Sciatic nerve (tissue), 2 donors: ENCODE data around the gene RNF31. TPM values are rescaled to one million over a fixed set of nuclear protein-coding genes. Genes with fewer than 3 reads are reported as not detected.

Experiments
- ATAC-seq: fragments of 200-7000 bp; cut with Tn5 transposase; one replicate; pipeline ENCODE4 v1.9.1; 2020; ENCODE audit warnings: mild to moderate bottlenecking, moderate library complexity
- DNase-seq: peaks from one replicate; pipeline ENCODE4 v3.0.0-alpha.2; 2020; ENCODE audit warnings: low spot score
- intact Hi-C: fragments of 100-400 bp; cut with DNase I; formaldehyde crosslinking; loops from one replicate; pipeline ENCODE4 v1.14.2; 2022
- total RNA-seq: library from RNA; stranded (reverse); fragmentation: NEBNext Ultra II Directional; extraction: Animal tissue kit (Norgen Biotek cat#: 25700); gene quantifications from one replicate; pipeline ENCODE4 v1.2.1, GENCODE V29; 2021
- donor health status: DM: no; HTN: no; CAD: no.
- donor health status: DM: no; HTN: no; CAD: no.

The RNF31 gene
- total RNA-seq, 1 donor from 2014 or later, result 61.5 TPM

DNA sequence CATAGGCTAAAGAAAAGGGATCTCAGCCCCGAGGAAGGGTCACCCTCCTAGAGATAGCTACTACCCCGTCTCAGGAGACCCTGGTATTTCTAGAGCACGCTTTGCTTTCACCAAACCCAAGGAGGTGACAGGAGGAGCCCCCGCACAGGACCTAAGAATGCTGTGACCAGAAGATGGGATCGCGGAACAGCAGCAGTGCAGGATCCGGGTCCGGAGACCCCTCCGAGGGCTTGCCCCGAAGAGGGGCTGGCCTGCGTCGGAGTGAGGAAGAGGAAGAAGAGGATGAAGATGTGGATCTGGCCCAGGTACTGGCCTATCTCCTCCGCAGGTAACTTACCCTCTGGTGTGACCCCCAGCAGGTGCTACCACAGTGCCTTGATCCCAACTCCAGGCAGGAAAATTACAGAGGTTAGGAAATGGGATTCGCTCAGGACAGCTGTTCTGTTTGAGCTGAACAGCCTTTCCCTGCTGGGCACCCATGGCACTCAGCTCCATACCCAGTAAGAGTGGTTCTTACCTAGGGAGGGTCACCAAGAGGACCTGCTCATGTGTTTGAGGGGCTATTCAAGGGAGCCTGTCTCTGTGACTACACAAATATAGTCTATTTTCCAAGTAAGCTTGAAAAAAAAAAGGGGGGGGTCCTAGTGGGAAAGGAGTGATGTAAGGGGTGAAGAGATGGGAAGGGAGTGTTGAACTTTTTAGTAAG, 31.7 kb upstream of the RNF31 start:
- no peak for DNase-seq
- intact Hi-C loops, result no loop called here
- ATAC-seq, result no peak

DNA sequence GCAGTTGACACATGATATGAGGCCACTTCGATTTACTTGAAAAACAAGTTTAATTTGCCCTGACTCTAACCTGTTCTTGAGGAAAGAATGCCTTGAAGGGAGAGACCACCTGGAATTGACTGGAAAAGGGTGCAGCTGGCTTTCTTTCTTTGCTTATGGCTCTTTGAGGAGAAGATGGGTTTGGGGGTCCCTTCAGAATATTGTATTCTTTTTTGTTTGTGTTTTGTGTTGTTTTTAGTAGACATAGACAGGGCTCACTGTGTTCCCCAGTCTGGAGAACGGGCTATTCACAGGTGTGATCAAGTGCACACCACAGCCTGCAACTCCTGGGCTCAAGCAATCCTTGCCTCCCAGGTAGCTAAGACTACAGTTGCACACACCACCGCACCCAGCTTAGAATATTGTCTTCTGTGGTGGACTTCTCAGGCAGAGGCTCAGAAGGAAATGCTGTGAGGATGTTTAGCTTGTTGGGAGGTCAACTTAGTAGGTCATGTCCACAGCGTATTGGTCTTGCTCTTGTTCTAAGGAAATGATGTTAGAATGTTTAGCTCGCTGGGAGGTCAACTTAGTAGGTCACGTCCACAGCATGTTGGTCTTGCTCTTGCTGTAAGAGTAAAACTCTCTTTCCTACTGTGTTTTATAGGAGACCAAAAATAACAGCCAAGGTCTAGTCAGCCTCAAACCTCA, 31.0 kb upstream of the RNF31 start:
- ATAC-seq (no peak), DNase-seq (no peak)
- intact Hi-C loops, result no loop called here

DNA sequence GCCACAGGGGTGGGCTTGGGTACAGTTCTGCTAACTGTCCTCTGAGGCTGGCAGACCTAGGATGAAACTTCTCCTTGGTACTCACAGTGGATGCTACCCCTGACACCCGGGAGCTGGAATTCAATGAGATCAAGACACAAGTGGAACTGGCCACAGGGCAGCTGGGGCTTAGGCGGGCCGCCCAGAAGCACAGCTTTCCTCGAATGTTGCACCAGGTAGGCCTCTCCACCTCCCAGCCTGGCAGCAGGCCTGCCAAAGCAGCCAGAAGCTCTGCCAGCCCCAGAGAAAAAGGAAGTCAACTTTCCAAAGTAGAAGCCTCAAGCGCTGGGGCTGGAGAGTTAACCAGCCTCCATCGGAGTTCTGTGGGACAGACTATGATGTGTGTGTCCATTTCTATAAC, 30.1 kb upstream of the RNF31 start:
- ATAC-seq (no peak), DNase-seq (no peak)
- intact Hi-C loops, result no loop called here

DNA sequence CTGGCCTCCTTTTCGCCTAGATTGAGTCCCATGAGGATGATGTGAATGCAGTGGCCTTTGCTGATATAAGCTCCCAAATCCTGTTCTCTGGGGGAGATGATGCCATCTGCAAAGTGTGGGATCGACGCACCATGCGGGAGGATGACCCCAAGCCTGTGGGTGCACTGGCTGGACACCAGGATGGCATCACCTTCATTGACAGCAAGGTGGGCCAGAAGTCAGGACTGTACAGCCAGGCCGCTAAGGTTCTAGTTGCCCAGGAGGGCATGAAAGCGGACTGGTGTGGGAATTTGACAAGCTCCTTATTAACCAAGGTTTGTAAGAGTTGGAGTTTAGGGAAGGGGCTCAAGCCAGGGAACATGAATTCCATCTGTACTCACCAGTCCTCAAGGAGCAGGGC, 27.6 kb upstream of the RNF31 start:
- no peak for DNase-seq
- ATAC-seq, result no peak
- intact Hi-C loops, result no loop called here

DNA sequence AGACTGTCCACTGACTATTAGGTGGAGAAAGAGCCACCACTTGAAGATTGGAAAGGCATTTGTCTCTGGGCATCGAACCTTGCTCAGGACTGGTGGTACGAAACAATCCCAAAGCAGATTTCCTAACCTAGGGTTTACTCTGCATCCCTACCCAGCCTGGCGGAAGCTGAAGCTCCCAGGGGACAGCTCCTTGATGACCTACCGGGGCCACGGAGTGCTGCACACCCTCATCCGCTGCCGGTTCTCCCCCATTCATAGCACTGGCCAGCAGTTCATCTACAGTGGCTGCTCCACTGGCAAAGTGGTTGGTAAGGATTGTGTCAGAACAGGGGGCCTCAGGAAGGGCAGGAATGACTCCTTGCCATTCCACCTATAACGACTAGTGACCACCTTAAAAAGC, 26.1 kb upstream of the RNF31 start:
- ATAC-seq, result no peak
- intact Hi-C loops, result no loop called here
- no peak for DNase-seq

DNA sequence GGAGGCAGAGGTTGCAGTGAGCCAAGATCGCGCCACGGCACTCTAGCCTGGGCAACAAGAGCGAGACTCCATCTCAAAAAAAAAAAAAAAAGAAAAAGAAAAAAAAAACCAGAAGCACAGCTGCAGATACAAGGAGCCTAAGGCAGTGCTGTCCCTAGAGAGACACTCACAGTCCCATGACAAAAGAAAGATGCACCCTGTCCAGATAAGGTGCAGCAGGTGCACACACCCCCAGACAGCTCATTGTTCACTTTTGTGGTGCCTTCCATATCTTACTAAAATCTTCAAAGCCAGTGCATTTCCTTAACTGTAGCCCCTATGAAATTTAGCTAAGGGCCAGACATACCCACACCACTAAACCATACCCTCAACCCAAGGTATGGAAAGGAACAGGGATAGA, 24.9 kb upstream of the RNF31 start:
- intact Hi-C loops, result no loop called here
- ATAC-seq, result no peak
- DNase-seq, result no peak

DNA sequence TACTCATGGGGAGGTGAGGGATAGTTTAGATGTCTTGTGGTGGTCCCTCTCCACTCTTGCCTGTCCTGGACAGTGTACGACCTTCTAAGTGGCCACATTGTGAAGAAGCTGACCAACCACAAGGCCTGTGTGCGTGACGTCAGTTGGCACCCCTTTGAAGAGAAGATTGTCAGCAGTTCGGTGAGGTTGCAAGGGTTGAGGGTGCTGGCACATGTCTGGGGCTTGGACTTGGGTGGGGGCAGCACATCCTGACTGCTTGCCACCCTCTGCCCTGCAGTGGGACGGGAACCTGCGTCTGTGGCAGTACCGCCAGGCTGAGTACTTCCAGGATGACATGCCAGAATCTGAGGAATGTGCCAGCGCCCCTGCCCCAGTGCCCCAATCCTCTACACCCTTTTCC, 24.4 kb upstream of the RNF31 start:
- intact Hi-C loops, result no loop called here
- no peak for ATAC-seq
- no peak for DNase-seq

DNA sequence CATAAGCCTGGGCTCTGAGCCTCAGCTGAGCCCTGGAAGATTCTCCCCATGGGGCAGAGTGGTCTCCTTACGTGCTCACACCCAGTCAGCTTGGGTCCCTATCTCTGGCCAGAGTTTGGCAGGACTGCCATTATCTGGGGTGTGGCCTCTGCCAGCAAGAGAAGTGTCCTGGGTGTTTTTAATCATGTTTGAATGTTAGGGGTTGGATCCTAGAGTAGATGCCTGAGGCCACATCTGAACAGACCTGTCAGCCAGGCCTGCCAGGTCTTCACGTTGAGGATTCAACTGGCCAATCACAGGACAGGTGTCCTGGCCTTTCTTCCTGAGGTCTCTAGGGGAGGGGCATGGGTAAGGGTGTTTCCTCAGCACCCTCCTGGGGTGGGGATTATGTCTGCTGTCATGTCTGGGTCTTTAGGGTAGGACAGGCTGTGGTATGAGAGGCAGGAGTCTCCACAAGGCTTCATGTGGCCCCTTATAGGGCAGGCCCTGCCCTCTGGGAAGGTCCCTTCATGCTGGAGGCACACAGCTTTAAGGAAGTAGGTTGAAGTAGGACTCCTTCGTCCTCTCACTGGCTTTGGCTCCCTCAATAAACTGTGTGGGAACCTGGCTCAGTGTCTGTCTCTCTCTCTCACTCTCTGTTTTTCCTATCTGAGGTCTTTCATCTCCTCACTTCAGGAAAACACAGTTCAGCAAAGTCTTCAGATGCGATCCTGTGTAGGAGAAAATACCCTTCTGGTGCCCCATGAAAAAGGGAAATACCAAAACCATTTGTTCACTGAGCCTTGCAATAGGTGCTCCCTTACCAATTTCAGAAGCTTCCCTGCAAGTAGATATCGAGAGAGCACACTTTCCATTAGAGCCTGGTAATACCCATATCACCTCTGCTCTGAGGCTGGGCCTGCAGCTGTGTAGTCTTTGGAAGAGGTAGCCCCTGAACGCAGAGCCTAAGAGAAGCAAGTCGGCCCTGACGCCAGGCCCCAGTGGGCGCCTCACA, 23.6 kb upstream of the RNF31 start:
- DNase-seq (no peak), ATAC-seq (no peak)
- intact Hi-C loops, result no loop called here

DNA sequence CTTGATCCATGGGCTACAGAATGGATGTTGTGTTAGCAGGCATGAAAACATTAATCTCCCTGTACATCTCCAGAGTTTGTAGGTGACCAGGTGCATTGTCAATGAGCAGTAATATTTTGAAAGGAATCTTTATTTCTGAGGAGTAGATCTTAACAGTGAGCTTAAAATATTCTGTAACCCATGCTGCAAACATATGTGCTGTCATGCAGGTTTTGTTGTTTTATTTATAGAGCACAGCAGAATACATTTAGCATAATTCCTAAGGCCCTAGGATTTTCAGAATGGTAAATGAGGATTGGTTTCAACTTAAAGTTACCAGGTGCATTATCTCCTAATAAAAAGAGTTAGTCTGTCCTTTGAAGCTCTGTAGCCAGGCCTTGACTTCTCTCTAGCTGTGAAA, 20.4 kb upstream of the RNF31 start:
- no peak for DNase-seq
- no peak for ATAC-seq
- intact Hi-C loops, result no loop called here

DNA sequence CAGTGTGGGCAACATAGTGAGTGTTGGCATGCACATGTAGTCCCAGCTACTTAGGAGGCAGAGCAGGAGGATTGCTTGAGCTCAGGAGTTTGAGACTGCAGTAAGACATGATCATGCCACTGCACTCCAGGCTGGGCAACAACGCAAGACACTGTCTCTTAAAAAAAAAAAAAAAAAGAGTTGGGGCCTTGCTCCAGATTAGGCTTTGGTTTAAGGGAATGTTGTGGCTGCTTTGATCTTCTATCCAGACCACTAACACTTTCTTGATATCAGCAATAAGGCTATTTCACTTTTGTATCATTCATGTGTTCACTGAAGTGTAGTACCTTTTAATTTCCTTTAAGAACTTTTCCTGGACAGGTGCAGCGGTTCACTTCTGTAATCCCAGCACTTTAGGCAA, 19.6 kb upstream of the RNF31 start:
- DNase-seq (no peak), ATAC-seq (no peak)
- intact Hi-C loops, result no loop called here

DNA sequence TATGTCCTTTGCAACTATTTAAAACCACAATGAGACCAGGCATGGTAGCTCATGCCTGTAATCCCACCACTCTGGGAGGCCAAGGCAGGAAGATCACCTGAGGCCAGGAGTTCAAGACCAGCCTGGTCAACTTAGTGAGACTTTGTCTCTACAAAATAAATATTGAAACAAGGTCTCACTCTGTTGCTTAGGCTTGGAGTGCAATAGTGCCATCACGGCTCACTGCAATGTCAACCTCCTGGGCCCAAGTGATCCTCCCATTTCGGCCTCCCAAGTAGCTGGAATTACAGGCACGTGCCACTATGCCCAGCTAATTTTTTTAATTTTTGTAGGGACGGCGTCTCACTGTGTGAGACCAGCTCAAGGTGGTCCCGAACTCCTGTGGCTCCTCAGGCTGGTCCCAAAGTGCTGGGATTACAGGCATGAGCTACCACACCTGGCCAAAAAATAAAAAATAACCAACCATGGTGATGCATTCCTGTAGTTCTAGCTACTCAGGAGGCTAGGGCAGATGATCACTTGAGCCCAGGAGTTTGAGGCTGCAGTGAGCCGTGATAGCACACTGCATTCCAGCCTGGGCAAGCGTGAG, 17.8 kb upstream of the RNF31 start:
- intact Hi-C loops, result no loop called here
- DNase-seq (no peak), ATAC-seq (no peak)

DNA sequence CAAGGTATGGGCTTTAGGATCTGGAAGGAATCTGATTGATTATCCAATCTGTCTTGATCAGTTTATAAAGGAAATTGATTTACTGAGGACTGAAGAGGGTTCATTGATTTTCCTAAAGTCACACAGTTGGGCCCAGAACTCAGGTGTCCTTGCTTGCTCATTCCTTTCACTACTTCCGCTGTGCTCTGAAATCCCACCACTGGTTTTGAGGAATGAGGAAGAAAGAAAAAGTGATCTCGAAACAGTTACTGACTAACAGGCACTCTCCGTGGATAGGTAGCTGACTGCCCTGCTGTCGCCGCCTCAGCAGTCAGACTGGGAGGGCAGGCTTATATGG, 16.9 kb upstream of the RNF31 start, which contains the start of gene FITM1:
FITM1 (plus strand) TSS at position 280 of the 337 bp plus-strand sequence. CDS start 905 bp downstream, outside the sequence.
- intact Hi-C loops, result no loop called here
- no peak for DNase-seq
- no peak for ATAC-seq

DNA sequence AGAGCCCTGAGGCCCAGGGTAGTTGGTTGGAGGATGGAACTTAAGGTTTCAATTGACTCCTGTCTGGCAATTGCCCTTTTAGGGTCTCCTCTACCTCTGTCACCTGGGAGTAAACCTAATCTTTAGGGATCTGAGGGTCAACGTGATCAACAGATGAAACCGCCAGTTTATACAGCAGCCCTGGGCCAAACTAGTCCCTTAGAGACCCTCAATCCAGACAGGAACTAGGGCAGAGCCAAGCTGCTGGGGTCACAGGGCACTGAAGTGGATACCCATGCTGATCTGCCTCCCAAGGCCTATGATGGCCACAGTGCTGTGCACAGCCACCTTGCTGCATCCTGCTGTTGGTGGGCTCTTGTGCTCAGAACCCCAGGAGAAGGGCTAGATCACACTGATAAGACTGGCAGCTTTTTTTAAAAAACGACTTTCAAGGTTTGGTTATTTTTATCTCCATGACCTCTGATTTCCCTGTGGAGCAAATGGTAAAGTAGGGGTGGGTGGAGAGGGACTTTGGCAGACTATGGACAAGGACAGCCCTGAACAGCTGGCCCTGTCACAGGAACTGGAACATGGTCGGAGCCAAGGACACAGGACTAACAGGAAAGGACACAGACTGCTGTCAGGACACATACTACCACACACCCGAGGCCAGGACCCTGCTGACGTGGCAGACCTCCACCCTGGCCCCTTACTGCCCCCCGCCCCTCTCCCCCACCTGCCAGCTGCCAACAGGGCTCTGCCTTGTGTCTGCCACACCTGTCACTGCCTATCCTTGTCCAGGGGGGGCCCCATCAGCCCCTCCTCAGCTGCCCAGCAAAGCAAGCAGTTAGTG, 16.4 kb upstream of the RNF31 start:
- intact Hi-C loops, result no loop called here

DNA sequence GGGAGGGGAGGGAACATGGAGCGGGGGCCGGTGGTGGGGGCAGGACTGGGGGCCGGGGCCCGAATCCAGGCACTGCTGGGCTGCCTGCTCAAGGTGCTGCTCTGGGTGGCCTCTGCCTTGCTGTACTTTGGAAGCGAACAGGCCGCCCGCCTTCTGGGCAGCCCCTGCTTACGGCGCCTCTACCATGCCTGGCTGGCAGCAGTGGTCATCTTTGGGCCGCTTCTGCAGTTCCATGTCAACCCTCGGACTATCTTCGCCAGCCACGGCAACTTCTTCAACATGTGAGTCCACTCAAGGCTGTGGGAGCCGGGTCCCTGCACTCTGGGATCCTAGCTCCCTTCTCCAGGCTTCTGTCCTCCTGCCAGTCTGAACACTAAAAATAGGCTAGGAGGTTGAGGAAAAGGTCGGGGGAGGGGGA, 15.7 kb upstream of the RNF31 start:
- intact Hi-C loops, result no loop called here
- DNase-seq (no peak), ATAC-seq (no peak)

More for the DNA sequence above, 16.4 kb upstream of the RNF31 start:
- no peak for ATAC-seq
- DNase-seq, result no peak

DNA sequence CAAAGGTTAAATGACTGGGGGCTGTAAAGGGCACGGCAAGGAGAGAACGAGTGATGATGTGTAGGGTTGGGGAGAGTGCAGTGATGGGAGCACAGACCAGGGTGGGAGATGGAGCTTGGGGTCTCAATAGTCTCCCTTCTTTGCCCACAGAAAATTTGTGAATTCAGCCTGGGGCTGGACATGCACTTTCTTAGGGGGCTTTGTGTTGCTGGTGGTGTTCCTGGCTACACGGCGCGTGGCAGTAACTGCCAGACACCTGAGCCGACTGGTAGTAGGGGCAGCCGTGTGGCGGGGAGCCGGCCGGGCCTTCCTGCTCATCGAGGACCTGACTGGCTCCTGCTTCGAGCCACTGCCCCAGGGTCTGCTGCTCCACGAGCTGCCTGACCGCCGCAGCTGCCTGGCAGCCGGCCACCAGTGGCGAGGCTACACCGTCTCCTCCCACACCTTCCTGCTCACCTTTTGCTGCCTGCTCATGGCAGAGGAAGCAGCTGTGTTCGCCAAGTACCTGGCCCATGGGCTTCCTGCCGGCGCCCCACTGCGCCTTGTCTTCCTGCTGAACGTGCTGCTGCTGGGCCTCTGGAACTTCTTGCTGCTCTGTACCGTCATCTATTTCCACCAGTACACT, 15.1 kb upstream of the RNF31 start:
- ATAC-seq (no peak), DNase-seq (no peak)
- intact Hi-C loops, result no loop called here

DNA sequence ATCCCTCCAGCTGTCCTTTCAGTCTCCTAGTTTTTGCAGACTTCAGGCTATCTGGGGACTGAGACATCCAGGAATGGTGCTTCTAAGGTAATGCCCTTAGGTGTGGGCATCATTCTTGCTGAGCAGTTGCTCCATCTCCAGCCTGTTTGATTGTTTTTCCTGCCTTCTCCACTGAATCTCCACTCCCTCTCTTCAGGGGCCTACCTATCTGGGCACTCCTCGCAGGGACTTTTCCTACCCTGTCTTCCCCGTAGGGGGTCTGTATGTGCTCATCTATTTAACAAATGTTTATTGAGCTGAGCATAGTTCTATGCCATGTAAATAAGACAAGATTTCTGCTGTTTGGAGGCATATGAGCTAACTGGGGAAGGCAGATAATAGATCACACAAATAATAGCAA, 14.3 kb upstream of the RNF31 start:
- intact Hi-C loops, result no loop called here
- ATAC-seq (no peak), DNase-seq (no peak)

DNA sequence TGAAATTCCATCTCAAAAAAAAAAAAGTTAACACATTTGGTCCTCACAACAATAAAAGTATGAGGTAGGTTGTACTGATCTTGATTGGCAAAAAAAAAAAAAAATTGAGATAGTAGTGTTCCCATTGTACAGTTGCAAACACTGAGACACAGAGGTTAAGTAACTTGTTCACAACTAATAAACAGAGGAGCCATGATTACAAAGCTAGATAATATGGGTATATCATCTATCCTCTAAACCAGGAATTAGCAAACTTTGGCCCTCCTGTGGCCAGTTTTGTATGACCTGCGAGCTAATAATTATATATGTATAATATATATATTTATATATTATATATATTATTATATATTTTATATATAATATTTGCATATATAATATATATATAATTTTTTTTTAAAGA, 13.6 kb upstream of the RNF31 start:
- intact Hi-C loops, result no loop called here
- ATAC-seq, result no peak
- no peak for DNase-seq

DNA sequence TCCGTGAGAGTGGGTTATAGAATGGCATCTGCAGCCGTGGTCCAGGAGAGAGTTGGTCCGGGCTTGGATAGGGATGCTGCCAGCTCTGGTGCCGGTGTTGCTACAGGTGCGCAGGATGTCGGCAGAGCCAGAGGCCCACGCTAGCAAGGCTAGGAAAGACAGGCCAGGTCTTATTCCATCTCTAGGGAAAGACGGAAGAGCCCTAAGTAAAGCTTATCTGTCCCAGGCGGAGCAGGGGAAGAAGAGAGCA, 11.8 kb upstream of the RNF31 start:
- no peak for DNase-seq
- ATAC-seq, result peak; percentile 0
- intact Hi-C loops, result no loop called here
